HCT116 (cell line): ENCODE results near the gene CDH23. TPM values are rescaled to one million over a fixed set of nuclear protein-coding genes. Genes with fewer than 3 reads are reported as not detected.

Source experiments
- ATAC-seq: fragments of 200-7000 bp; cut with Tn5 transposase; 2 replicates; pipeline ENCODE4 v1.9.1; 2020; ENCODE audit warnings: mild to moderate bottlenecking, moderate library complexity
- BruUV-seq: library from RNA; stranded (reverse); fragments of 400-500 nt; replicated peaks from 2 replicates; lab custom pipeline; 2021; lab: Mats Ljungman, UMichigan
- CTCF ChIA-PET: fragments of 300-600 bp; sonication (Branson Sonifier 250); formaldehyde crosslinking; loops from one replicate; lab custom pipeline; 2021; ENCODE audit warnings: antibody characterized with exemption; lab: Charles Lee
- POLR2A ChIA-PET: fragments of 300-600, 350-600 bp; sonication (Branson Sonifier 250); formaldehyde crosslinking; loops from one replicate; lab custom pipeline; 2021; ENCODE audit warnings: antibody characterized with exemption; lab: Charles Lee
- RAD21 ChIA-PET, 2 experiments: fragments of 300-600 bp; sonication (Branson Sonifier 250); formaldehyde crosslinking; loops; one replicate each; lab custom pipeline; 2023; ENCODE audit warnings: low total read pairs in 2 of 2; ENCODE audit not compliant: uncharacterized antibody in 2 of 2, unreplicated experiment in 2 of 2, low non-redundant PET in 1 of 2; lab: Charles Lee
- DNase-seq: peaks from one replicate; pipeline ENCODE4 v3.0.0-alpha.2; 2010; ENCODE audit warnings: low read depth, low spot score
- H2AFZ ChIP-seq: fragments of 200-600 bp; shearing (Covaris generic), sonication (generic); 2 replicates; pipeline ENCODE4 v1.6.1; 2017; ENCODE audit warnings: low read depth, mixed run types, mixed read lengths, antibody characterized with exemption, low read length; ENCODE audit not compliant: poor library complexity, severe bottlenecking
- H3K27ac ChIP-seq: 2 replicates; pipeline ENCODE4 v1.5.1; 2012; ENCODE audit warnings: low read depth, low read length
- H3K27me3 ChIP-seq: fragments of 200-600 bp; sonication (generic); 2 replicates; pipeline ENCODE4 v1.6.1; 2016; ENCODE audit warnings: mixed run types, low read length, mixed read lengths; ENCODE audit not compliant: insufficient read depth
- H3K36me3 ChIP-seq, 2 experiments: fragments of 200-500 bp in 1 of 2; fragments of 200-600 bp in 1 of 2; sonication (Bioruptor generic) in 1 of 2; sonication (generic) in 1 of 2; 2 replicates each; pipeline versions ENCODE4 v1.5.1 to v1.6.1; 2014 to 2016; ENCODE audit warnings: low read length in 2 of 2, inconsistent platforms in 1 of 2, mixed read lengths in 1 of 2, mixed run types in 1 of 2; ENCODE audit not compliant: insufficient read depth in 2 of 2, control insufficient read depth in 1 of 2
- H3K4me1 ChIP-seq, 2 experiments: fragments of 200-600 bp in 1 of 2; sonication (generic) in 1 of 2; 2 replicates each; pipeline versions ENCODE4 v1.5.1 to v1.6.1; 2012 to 2017; ENCODE audit warnings: low read length in 2 of 2, inconsistent platforms in 1 of 2, mild to moderate bottlenecking in 1 of 2, mixed read lengths in 1 of 2, mixed run types in 1 of 2, moderate library complexity in 1 of 2; ENCODE audit not compliant: insufficient read depth in 2 of 2, control insufficient read depth in 1 of 2
- H3K4me2 ChIP-seq: fragments of 200-600 bp; sonication (generic); 2 replicates; pipeline ENCODE4 v1.6.1; 2017; ENCODE audit warnings: mixed run types, low read length, mixed read lengths
- H3K4me3 ChIP-seq, 2 experiments: fragments of 200-600 bp in 1 of 2; sonication (generic) in 1 of 2; replicated peaks in 1 of 2; 2 replicates each; pipeline ENCODE4 v1.5.1; 2011 to 2016; ENCODE audit warnings: low read length in 2 of 2, control low read depth in 1 of 2, low read depth in 1 of 2, mild to moderate bottlenecking in 1 of 2, mixed read lengths in 1 of 2, mixed run types in 1 of 2
- H3K79me2 ChIP-seq: fragments of 200-600 bp; sonication (generic); 2 replicates; pipeline ENCODE4 v1.6.1; 2017; ENCODE audit warnings: mild to moderate bottlenecking, mixed run types, low read length, moderate library complexity, mixed read lengths; ENCODE audit not compliant: insufficient read depth
- H3K9ac ChIP-seq: fragments of 200-600 bp; sonication (generic); 2 replicates; pipeline ENCODE4 v1.6.1; 2016; ENCODE audit warnings: low read length, mixed read lengths
- H3K9me2 ChIP-seq: fragments of 200-600 bp; sonication (generic), shearing (Covaris generic); 2 replicates; pipeline ENCODE4 v1.6.1; 2017; ENCODE audit warnings: mixed run types, mild to moderate bottlenecking, moderate library complexity; ENCODE audit not compliant: insufficient read depth
- H3K9me3 ChIP-seq, 2 experiments: fragments of 200-500 bp in 1 of 2; fragments of 200-600 bp in 1 of 2; sonication (Bioruptor generic) in 1 of 2; sonication (generic) in 1 of 2; 2 replicates each; pipeline ENCODE4 v1.6.1; 2014 to 2017; ENCODE audit warnings: low read length in 2 of 2, mixed read lengths in 2 of 2, inconsistent platforms in 1 of 2, low read depth in 1 of 2, mild to moderate bottlenecking in 1 of 2, mixed run types in 1 of 2, moderate library complexity in 1 of 2; ENCODE audit not compliant: control insufficient read depth in 1 of 2, insufficient read depth in 1 of 2
- H4K20me1 ChIP-seq: fragments of 200-600 bp; sonication (generic), shearing (Covaris generic); 2 replicates; pipeline ENCODE4 v1.6.1; 2017; ENCODE audit warnings: mixed run types, mild to moderate bottlenecking, moderate library complexity; ENCODE audit not compliant: insufficient read depth
- CBX3 ChIP-seq: IDR thresholded peaks from 2 replicates; pipeline ENCODE4 v1.6.1; 2012; ENCODE audit warnings: low read depth
- CEBPB ChIP-seq: IDR thresholded peaks from 2 replicates; pipeline ENCODE4 v1.6.1; 2012; ENCODE audit warnings: low read depth
- EGR1 ChIP-seq: IDR thresholded peaks from 2 replicates; pipeline ENCODE4 v1.6.1; 2012; ENCODE audit warnings: low read depth
- ELF1 ChIP-seq: IDR thresholded peaks from 2 replicates; pipeline ENCODE4 v1.6.1; 2012; ENCODE audit warnings: low read depth, borderline replicate concordance
- FOSL1 ChIP-seq: IDR thresholded peaks from 2 replicates; pipeline ENCODE4 v1.6.1; 2012; ENCODE audit warnings: low read depth
- POLR2A ChIP-seq: IDR thresholded peaks from 2 replicates; pipeline ENCODE4 v1.7.0; 2011; ENCODE audit warnings: borderline replicate concordance; ENCODE audit not compliant: insufficient read depth, insufficient read length; ENCODE audit errors: extremely low read depth
- POLR2AphosphoS5 ChIP-seq: IDR thresholded peaks from 2 replicates; pipeline ENCODE4 v1.6.1; 2011; ENCODE audit warnings: mild to moderate bottlenecking, low read depth, low read length, moderate library complexity
- RAD21 ChIP-seq: IDR thresholded peaks from 2 replicates; pipeline ENCODE4 v1.6.1; 2012; ENCODE audit warnings: low read depth, mild to moderate bottlenecking
- SIN3A ChIP-seq: IDR thresholded peaks from 2 replicates; pipeline ENCODE4 v1.6.1; 2012; ENCODE audit warnings: low read depth
- SP1 ChIP-seq: IDR thresholded peaks from 2 replicates; pipeline ENCODE4 v1.6.1; 2012; ENCODE audit warnings: low read depth
- SRF ChIP-seq: IDR thresholded peaks from 2 replicates; pipeline ENCODE4 v1.6.1; 2012; ENCODE audit warnings: low read depth
- TCF7L2 ChIP-seq: IDR thresholded peaks from 2 replicates; pipeline ENCODE4 v1.7.0; 2011; ENCODE audit warnings: borderline replicate concordance, inconsistent platforms; ENCODE audit not compliant: insufficient read depth, insufficient read length; ENCODE audit errors: extremely low read depth
- YY1 ChIP-seq: IDR thresholded peaks from 2 replicates; pipeline ENCODE4 v1.6.1; 2011; ENCODE audit warnings: low read length, low read depth, moderate library complexity, mild to moderate bottlenecking; ENCODE audit not compliant: insufficient replicate concordance; ENCODE audit errors: extremely low read depth
- ZNF274 ChIP-seq: fragments of 200-500 bp; sonication (Bioruptor generic); IDR thresholded peaks from 2 replicates; pipeline ENCODE4 v1.6.1; 2014; ENCODE audit warnings: mild to moderate bottlenecking, low read depth, low read length, inconsistent platforms
- intact Hi-C: fragments of 100-400 bp; cut with micrococcal nuclease; formaldehyde crosslinking; loops from 2 replicates; pipeline ENCODE4 v1.10.0; 2022
- total RNA-seq: library from RNA; stranded (reverse); gene quantifications from one replicate; pipeline ENCODE4 v1.2.1, GENCODE V29; 2021; ENCODE audit not compliant: unreplicated experiment
- TF ChIP-seq, protein P1 (sequence below), 3 experiments: fragments of 200-600 bp in 1 of 3; sonication (generic) in 1 of 3; IDR thresholded peaks in 2 of 3; conservative IDR thresholded peaks in 1 of 3; 2 replicates each; pipeline ENCODE4 v1.5.1; 2012 to 2017; ENCODE audit warnings: low read depth in 2 of 3, low read length in 2 of 3, antibody characterized with exemption in 1 of 3, borderline replicate concordance in 1 of 3, control low read depth in 1 of 3, mild to moderate bottlenecking in 1 of 3, mixed read lengths in 1 of 3, mixed run types in 1 of 3, moderate library complexity in 1 of 3; ENCODE audit not compliant: insufficient read depth in 1 of 3
- TF ChIP-seq, protein P2 (sequence below): IDR thresholded peaks from 2 replicates; pipeline ENCODE4 v1.6.1; 2012
- TF ChIP-seq, protein P3 (sequence below): IDR thresholded peaks from 2 replicates; pipeline ENCODE4 v1.6.1; 2012
- TF ChIP-seq, protein P4 (sequence below): IDR thresholded peaks from 2 replicates; pipeline ENCODE4 v1.6.1; 2012; ENCODE audit warnings: low read depth

The CDH23 gene
- total RNA-seq, 1 experiment from 2014 or later, result not detected

DNA sequence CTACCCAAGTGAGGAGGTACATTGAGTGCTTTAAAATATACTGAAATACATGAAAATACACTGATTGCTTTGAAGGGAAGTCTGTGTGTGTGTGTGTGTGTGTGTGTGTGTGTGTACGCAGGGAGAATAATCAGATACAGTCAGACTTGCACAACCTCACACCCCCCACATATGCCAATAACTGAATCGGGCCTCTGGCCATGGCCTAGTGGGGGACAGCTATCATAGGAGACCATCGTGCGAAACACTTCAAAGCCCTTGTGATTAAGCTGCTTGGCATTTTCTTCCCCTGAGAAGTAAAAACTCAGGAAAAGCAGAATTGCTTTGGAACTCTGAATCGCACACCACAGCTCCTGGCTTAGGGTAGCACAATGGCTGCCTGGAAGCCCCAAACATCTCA is 187.7 kb downstream of the CDH23 start (continued):
- TF ChIP-seq, protein P1, sequence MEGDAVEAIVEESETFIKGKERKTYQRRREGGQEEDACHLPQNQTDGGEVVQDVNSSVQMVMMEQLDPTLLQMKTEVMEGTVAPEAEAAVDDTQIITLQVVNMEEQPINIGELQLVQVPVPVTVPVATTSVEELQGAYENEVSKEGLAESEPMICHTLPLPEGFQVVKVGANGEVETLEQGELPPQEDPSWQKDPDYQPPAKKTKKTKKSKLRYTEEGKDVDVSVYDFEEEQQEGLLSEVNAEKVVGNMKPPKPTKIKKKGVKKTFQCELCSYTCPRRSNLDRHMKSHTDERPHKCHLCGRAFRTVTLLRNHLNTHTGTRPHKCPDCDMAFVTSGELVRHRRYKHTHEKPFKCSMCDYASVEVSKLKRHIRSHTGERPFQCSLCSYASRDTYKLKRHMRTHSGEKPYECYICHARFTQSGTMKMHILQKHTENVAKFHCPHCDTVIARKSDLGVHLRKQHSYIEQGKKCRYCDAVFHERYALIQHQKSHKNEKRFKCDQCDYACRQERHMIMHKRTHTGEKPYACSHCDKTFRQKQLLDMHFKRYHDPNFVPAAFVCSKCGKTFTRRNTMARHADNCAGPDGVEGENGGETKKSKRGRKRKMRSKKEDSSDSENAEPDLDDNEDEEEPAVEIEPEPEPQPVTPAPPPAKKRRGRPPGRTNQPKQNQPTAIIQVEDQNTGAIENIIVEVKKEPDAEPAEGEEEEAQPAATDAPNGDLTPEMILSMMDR (IDR thresholded peaks at IDR 0.05 in 2 of 3, conservative IDR thresholded peaks at IDR 0.05 in 1 of 3; ENCODE audit: borderline replicate concordance in 1 of 3, insufficient read depth in 1 of 3, low read depth in 2 of 3, low read length in 2 of 3), result no peak
- TF ChIP-seq RAD21 (no peak), SRF (no peak), SP1 (no peak)
- TF ChIP-seq, protein P2, sequence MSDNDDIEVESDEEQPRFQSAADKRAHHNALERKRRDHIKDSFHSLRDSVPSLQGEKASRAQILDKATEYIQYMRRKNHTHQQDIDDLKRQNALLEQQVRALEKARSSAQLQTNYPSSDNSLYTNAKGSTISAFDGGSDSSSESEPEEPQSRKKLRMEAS, result no peak

DNA sequence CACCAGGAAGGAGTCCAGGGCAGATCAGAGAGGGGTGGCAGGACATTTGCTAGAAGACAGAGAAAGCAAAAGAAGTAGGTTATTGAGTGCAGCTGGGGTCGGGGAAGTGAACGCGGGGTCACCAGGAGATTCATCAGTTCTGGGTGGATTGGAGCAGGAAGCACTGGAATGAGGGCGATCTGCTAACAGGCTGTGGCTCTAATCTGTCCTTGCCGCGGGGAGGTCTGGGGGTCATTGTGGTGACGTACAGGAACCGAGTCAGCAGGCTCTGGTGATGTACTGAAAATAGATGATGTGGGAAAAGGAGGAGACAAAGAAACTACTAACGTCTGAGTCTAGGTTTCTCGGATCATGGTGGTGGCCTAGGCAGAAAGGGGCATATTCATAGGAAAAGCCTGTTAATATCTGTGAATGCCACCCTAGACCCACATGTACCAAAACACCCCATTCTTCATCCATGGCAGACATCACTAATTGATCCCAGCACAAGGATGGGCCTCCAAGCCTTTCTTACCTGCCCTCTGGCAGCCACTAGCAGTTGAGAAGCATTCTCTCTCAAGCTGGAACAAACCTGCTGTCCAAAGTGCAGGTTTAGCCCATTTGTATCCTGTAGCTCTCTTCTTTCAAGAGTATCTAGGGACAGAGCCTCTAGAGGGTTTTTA is 188.3 kb downstream of the CDH23 start:
- no peak overlapping the region for H3K27ac ChIP-seq
- no peaks in the 10 kb centered on the region for H4K20me1 ChIP-seq
- no peak overlapping the region for H3K9ac ChIP-seq
- no peak overlapping the region for H3K4me2 ChIP-seq
- RAD21 ChIA-PET, result no interaction called here
- no TSS peak for BruUV-seq
- POLR2A ChIA-PET, result no interaction called here
- no peaks in the 10 kb centered on the region for H3K9me3 ChIP-seq
- no peaks in the 10 kb centered on the region for H3K9me2 ChIP-seq
- no peaks in the 10 kb centered on the region for H3K36me3 ChIP-seq
- intact Hi-C loops, result loop anchor here (10.0 kb wide), 1 partner anchor 210 kb away; no protein-coding TSS in a partner anchor
- no peak overlapping the region for H2AFZ ChIP-seq
- no peak for DNase-seq
- no peaks in the 10 kb centered on the region for H3K4me1 ChIP-seq
- H3K27me3 ChIP-seq, result peaks cover 32% of the 10 kb centered on the region
- no peak for ATAC-seq
- CTCF ChIA-PET, result interaction anchor here (2.0 kb wide), 1 partner anchor 16 kb away, joined by 5 read pairs; no protein-coding TSS in a partner anchor
- H3K79me2 ChIP-seq, result no peaks in the 10 kb centered on the region
- no peak overlapping the region for H3K4me3 ChIP-seq
- TF ChIP-seq FOSL1 (no peak), CEBPB (no peak), YY1 (no peak), SIN3A (no peak), TCF7L2 (no peak), POLR2A (no peak), POLR2AphosphoS5 (no peak), CBX3 (no peak), ELF1 (no peak), EGR1 (no peak), SP1 (no peak), ZNF274 (no peak)
- TF ChIP-seq, protein P3, sequence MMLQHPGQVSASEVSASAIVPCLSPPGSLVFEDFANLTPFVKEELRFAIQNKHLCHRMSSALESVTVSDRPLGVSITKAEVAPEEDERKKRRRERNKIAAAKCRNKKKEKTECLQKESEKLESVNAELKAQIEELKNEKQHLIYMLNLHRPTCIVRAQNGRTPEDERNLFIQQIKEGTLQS, result no peak
- TF ChIP-seq, protein P4, sequence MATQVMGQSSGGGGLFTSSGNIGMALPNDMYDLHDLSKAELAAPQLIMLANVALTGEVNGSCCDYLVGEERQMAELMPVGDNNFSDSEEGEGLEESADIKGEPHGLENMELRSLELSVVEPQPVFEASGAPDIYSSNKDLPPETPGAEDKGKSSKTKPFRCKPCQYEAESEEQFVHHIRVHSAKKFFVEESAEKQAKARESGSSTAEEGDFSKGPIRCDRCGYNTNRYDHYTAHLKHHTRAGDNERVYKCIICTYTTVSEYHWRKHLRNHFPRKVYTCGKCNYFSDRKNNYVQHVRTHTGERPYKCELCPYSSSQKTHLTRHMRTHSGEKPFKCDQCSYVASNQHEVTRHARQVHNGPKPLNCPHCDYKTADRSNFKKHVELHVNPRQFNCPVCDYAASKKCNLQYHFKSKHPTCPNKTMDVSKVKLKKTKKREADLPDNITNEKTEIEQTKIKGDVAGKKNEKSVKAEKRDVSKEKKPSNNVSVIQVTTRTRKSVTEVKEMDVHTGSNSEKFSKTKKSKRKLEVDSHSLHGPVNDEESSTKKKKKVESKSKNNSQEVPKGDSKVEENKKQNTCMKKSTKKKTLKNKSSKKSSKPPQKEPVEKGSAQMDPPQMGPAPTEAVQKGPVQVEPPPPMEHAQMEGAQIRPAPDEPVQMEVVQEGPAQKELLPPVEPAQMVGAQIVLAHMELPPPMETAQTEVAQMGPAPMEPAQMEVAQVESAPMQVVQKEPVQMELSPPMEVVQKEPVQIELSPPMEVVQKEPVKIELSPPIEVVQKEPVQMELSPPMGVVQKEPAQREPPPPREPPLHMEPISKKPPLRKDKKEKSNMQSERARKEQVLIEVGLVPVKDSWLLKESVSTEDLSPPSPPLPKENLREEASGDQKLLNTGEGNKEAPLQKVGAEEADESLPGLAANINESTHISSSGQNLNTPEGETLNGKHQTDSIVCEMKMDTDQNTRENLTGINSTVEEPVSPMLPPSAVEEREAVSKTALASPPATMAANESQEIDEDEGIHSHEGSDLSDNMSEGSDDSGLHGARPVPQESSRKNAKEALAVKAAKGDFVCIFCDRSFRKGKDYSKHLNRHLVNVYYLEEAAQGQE, result no peak
